Measurements from ENCODE around the gene NXPE1. TPM values are rescaled to one million over a fixed set of nuclear protein-coding genes. Genes with fewer than 3 reads are reported as not detected.

Gene NXPE1
- total RNA-seq = 0.11 TPM in 1 of 2 replicates, not detected in the other

GRCh38 chr11:114559425-114560310 is at the start of gene NXPE1:
Gene NXPE1 (minus strand): TSS chr11:114559881. CDS start chr11:114551201, 8,680 bp downstream.

GRCh38 chr11:114595571-114595970 is 35.9 kb upstream of the NXPE1 start, which contains the start of gene NXPE4:
Gene NXPE4 (minus strand): TSS chr11:114595786. CDS start chr11:114594759, 1,027 bp downstream.

Small RNAs within 50 kb of the gene (small RNA-seq; reads per million reads assigned to genes)
- gene RF01210 = not detected

Other genes starting within 250 kb of the NXPE1 start
- gene C11orf71, start 159.4 kb downstream of the NXPE1 start, total RNA-seq = 3.1 and 4.2 TPM in 2 replicates
- 61.9 and 78.2 TPM in 2 replicates for gene RBM7, start 159.2 kb downstream of the NXPE1 start, total RNA-seq
- gene REXO2, start 120.4 kb downstream of the NXPE1 start, total RNA-seq = 197 and 207 TPM in 2 replicates
- gene NXPE4, start 35.9 kb upstream of the NXPE1 start, total RNA-seq = not detected in 2 replicates
- 0.39 and 0.76 TPM in 2 replicates for gene NXPE2, start 118.6 kb upstream of the NXPE1 start, total RNA-seq

Measured in articular chondrocyte of knee joint (primary cell).